ENCODE measurements around the gene UGT2B17.
"Not testable (repeated sequence)": the region's sequence is repeated elsewhere in the genome, so short reads cannot be mapped to it uniquely, and the experiment has no call there.

UGT2B17 gene

GRCh38 chr4:68576272-68577125 lies at the start of gene UGT2B17:
Gene UGT2B17, minus strand, starts transcription at chr4:68576322. Its CDS starts 7,838 bp downstream, at chr4:68568484.
- no peak for DNase-seq

GRCh38 chr4:68622731-68623130 lies 46.6 kb upstream of the UGT2B17 start:
- DNase-seq, result not testable (repeated sequence)

- DNase-seq, result no peak
Observed at GRCh38 chr4:68617003-68617698, 41.0 kb upstream of the UGT2B17 start.

GRCh38 chr4:68615699-68616422 lies 39.7 kb upstream of the UGT2B17 start:
- no peak for DNase-seq

GRCh38 chr4:68613752-68614151 lies 37.6 kb upstream of the UGT2B17 start:
- no peak for DNase-seq

- DNase-seq, result no peak
Observed at GRCh38 chr4:68606240-68606639, 30.1 kb upstream of the UGT2B17 start.

GRCh38 chr4:68599150-68599549 lies 23.0 kb upstream of the UGT2B17 start:
- no peak for DNase-seq

GRCh38 chr4:68597482-68597881 lies 21.4 kb upstream of the UGT2B17 start:
- no peak for DNase-seq

GRCh38 chr4:68594678-68595077 lies 18.6 kb upstream of the UGT2B17 start:
- DNase-seq, result no peak

- DNase-seq, result no peak
Observed at GRCh38 chr4:68593112-68593511, 17.0 kb upstream of the UGT2B17 start.

- no peak for DNase-seq
Observed at GRCh38 chr4:68592673-68593072, 16.6 kb upstream of the UGT2B17 start.

- no peak for DNase-seq
Observed at GRCh38 chr4:68591204-68591603, 15.1 kb upstream of the UGT2B17 start.

GRCh38 chr4:68589790-68590189 lies 13.7 kb upstream of the UGT2B17 start:
- DNase-seq, result no peak

- DNase-seq, result no peak
Observed at GRCh38 chr4:68582339-68582717, 6.2 kb upstream of the UGT2B17 start.

- no peak for DNase-seq
Observed at GRCh38 chr4:68581383-68582338, 5.5 kb upstream of the UGT2B17 start.

GRCh38 chr4:68577590-68577989 lies 1.5 kb upstream of the UGT2B17 start:
- DNase-seq, result no peak

- DNase-seq, result not testable (repeated sequence)
Observed at GRCh38 chr4:68575636-68576035, 486 bp downstream of the UGT2B17 start.

- DNase-seq, result no peak
Observed at GRCh38 chr4:68575081-68575480, 1.0 kb downstream of the UGT2B17 start.

- DNase-seq, result no peak
Observed at GRCh38 chr4:68572653-68573170, 3.4 kb downstream of the UGT2B17 start.

GRCh38 chr4:68570122-68570507 lies 6.0 kb downstream of the UGT2B17 start:
- no peak for DNase-seq

GRCh38 chr4:68569466-68570121 lies 6.5 kb downstream of the UGT2B17 start:
- no peak for DNase-seq

- DNase-seq, result not testable (repeated sequence)
Observed at GRCh38 chr4:68569036-68569435, 7.1 kb downstream of the UGT2B17 start.
